A673 (cell line): Measurements from ENCODE around the gene COQ3.

ENCODE experiments used
- EZH2 ChIP-seq: fragments of 200-600 bp; sonication (generic); IDR thresholded peaks from 2 replicates; pipeline ENCODE4 v1.6.1; 2017; ENCODE audit warnings: borderline replicate concordance, low read depth, mild to moderate bottlenecking, mixed read lengths, antibody characterized with exemption, low read length; ENCODE audit not compliant: poor library complexity, severe bottlenecking
- TF ChIP-seq, protein P1 (sequence below): fragments of 300-800, 200-600 bp; sonication (generic); conservative IDR thresholded peaks from 2 replicates; pipeline ENCODE4 v1.5.1; 2017; ENCODE audit warnings: low read depth, mild to moderate bottlenecking, antibody characterized with exemption, low read length, moderate library complexity, mixed read lengths

DNA sequence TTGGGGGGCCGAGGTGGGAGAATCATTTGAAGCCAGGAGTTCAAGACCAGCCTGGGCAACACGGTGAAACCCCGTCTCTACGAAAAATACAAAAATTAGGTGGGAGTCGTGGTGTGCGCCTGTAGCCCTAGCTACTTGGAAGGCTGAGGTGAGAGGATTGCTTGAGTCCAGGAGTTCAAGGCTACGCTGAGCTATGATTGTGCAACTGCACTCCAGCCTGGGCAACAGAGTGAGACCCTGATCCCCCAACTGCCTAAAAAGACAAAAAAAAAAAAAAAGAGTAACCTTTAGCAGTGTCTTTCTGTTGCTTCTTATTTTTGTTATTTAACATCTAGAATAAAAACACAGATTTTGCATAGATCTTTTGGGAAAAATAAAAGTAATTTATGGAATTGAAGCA lies 13.1 kb upstream of the COQ3 start:
- TF ChIP-seq, protein P1, sequence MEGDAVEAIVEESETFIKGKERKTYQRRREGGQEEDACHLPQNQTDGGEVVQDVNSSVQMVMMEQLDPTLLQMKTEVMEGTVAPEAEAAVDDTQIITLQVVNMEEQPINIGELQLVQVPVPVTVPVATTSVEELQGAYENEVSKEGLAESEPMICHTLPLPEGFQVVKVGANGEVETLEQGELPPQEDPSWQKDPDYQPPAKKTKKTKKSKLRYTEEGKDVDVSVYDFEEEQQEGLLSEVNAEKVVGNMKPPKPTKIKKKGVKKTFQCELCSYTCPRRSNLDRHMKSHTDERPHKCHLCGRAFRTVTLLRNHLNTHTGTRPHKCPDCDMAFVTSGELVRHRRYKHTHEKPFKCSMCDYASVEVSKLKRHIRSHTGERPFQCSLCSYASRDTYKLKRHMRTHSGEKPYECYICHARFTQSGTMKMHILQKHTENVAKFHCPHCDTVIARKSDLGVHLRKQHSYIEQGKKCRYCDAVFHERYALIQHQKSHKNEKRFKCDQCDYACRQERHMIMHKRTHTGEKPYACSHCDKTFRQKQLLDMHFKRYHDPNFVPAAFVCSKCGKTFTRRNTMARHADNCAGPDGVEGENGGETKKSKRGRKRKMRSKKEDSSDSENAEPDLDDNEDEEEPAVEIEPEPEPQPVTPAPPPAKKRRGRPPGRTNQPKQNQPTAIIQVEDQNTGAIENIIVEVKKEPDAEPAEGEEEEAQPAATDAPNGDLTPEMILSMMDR: no peak
- TF ChIP-seq EZH2: no peak
